Activated CD8-positive, alpha-beta memory T cell treated with anti-CD3 and anti-CD28 coated beads, Interleukin-2, amount 50 U/mL, for 24 hours (primary cell): ENCODE results near the gene MEIOC.
"Not testable (repeated sequence)": the region's sequence is repeated elsewhere in the genome, so short reads cannot be mapped to it uniquely, and the experiment has no call there.

Experiments used
- DNase-seq: peaks from one replicate; pipeline ENCODE4 v3.0.0-alpha.2; 2020; ENCODE audit errors: extremely low read depth

MEIOC gene

DNA sequence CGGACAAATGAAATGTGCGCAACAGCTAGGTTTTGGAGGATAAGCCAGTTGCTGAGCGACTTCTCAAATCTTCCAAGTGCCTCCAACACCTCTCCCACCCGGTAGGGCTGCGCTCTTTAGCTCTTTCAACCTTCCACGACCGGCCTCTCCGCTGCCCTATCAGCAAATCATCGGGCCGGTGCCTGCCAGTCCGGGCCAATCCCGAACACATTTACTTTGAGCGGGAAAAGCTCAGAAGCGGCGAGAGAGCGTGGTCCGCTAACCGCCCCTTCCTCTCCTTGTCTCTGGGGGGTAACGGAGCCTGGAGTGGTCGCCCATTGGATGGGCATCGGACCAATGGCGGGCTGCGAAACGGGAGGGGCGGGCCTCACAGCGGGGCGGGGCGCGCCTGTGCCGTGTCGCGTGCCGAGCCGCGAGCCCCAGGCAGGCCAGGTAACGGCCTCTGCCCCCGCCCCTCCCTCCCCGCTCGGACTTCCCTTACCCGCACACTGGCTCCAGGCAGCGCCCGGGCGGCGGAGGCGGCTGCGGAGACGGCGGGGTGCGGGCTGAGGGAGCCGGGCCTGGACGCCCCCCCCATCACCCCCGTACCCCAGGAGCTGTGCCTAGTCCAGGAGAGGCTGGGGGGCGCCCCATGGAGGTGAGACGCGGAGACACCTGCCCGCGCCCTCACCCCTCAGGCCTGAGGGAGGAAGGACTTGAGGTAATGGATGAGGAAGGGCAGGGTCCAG, at the start of gene MEIOC:
Gene MEIOC (plus strand): TSS at position 486 of the 728 bp plus-strand sequence. CDS start 146 bp downstream, at position 632.
- DNase-seq = peak; percentile 2

GRCh38 chr17:44606658-44607057, 49.6 kb upstream of the MEIOC start:
- no peak for DNase-seq

DNA sequence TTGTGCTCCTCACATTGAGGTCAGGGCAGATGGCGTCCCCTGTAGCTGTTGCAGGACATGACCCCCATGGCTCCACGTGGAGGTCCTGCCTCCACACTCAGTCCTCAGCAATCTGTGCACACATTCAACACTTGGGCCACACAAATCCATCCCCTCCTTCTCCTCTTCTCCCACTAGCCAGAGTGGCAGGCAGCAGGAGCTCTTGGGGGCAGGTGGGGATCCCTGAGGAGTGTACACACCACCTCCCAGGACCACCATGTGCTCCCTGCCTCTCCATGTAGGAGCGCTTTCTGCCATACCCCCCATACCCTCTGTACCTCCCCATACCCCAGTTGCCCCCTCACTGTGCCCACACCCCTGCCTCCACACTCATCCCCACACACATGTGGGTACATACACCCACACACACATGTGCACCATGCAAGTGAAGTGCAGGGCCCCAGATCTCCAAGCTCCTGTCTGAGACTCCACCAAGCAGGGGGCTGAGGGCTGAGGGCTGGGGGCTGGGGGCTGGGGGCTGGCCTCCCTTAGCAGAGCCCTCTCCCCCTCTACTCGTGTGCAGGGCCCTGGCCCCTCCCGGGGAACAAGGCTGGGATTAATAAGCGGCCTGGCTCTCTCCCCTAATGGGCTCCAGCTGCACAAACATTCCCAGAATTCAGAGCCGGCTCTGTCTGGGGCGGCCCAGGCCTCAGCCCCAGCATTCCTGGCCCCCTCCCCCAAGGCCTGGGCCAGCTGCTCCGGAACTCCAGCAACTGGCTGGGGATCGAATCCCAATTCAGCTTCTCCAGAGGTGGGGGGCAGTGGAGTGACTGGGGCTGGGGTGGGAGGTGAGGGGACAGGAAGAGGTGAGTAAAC, 48.2 kb upstream of the MEIOC start:
- no peak for DNase-seq

DNA sequence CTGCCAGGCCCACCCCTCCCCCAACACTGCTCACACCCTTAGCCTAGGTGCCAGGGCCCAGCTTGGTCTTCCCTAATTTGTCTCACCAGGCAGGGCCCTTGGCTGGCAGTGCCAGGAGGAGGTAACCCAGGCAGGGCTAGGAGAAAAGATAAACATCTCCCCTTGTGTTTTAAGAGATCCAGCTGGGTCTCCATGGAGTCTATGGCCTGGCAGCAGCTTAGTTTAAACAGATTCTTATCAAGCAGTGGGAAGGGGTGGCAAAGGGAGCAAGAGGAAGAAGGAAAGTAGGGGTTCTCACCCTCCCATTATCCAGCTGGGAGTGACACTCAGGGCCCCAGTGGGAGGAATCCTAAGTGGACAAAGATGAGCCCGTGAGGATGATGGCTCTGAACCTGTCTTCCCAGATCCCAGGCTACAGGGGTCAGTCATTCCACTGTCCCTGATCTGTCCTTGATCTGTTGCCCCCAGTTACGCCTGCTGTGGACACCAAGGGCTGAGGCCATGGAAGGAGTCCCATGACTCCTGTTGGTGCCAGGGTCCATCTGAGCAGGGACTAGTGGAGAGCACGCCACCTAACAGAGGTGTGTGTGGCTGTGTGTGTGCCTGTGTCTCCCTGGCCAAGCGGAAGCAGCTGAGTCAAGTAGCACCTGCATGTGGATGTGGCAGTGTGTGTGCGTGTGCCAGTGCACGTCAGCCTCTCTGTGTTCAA, 47.4 kb upstream of the MEIOC start:
- DNase-seq = no peak

DNA sequence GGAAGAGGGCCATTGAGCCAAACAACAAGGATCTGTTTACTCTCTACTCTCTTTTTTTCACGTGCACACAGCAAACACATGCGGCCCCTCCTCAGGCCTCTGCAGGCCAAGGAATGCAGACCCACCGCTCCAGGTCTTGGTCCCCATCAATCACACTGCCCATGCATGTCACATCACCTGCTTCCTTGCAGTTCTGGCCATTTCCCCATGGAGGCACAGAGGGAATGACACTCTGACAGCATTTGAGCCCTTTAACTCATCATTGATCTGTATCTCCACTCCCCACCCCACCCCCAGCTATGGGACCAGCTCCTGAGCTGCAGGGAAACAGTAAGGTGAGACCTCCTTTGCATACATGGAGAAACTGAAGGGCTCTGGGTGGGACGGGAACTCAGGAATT, 45.9 kb upstream of the MEIOC start:
- DNase-seq = no peak

- no peak for DNase-seq
Measured at GRCh38 chr17:44610871-44611270, 45.4 kb upstream of the MEIOC start.

DNA sequence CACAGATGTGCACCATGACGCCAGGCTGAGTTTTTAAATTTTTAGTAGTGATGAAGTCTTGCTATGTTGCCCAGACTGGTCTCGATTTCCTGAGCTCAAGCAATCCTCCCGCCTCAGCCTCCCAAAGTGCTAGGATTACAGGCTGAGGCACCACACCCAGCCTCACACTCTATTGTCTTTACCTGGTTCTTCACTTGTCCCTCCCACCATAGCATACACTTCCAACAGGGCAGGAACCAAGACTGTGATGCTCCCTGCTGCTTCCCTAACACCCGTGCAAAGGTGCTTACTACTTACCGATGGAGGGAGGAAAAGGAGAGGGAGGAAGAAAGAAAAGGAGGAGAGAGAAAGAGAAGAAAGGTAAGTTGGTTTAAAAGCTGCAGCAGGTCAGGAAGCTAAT, 41.4 kb upstream of the MEIOC start:
- no peak for DNase-seq

GRCh38 chr17:44618652-44619051, 37.6 kb upstream of the MEIOC start:
- DNase-seq = not testable (repeated sequence)

GRCh38 chr17:44623070-44623725, 33.1 kb upstream of the MEIOC start:
- DNase-seq = no peak

GRCh38 chr17:44627513-44628242, 28.6 kb upstream of the MEIOC start:
- DNase-seq = no peak

GRCh38 chr17:44628243-44629188, 27.8 kb upstream of the MEIOC start:
- DNase-seq = no peak

- DNase-seq = no peak
Measured at GRCh38 chr17:44629314-44629713, 27.0 kb upstream of the MEIOC start.

DNA sequence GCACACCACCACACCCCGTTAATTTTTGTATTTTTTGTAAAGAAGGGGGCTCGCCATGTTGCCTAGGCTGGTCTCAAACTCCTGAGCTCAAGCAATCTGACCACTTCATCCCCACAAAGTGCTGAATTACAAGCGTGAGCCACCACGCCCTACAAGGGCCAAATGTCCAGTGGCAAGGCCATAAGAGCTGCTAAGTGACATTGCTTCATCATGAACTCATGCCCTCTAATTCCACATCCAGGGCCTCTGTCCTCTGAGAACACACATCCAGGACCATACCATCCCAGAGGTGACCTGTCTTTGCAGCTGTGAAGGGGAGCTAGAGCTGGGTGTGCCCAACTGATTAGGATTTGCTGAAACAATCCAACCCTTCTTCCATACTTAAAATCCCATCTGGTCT, 25.6 kb upstream of the MEIOC start:
- DNase-seq = no peak

DNA sequence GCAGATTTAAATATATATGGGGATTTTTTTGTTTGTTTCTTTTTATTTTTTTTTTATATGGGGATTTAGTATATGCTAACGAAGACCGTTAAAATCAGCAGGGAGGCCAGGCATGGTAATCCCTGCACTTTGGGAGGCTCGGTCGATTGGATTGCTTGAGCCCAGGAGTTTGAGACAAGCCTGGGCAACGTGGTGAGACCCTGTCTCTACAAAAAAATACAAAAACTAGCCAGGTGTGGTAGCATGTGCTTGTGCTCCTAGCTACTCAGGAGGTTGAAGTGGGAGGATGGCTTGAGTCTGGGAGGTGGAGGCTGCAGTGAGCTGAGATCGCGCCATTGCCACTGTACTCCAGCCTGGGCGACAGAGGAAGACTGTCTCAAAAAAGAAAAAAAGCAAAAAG, 22.3 kb upstream of the MEIOC start:
- DNase-seq = no peak

GRCh38 chr17:44634401-44634800, 21.9 kb upstream of the MEIOC start:
- not testable (repeated sequence) for DNase-seq

GRCh38 chr17:44636562-44636961, 19.7 kb upstream of the MEIOC start:
- no peak for DNase-seq

DNA sequence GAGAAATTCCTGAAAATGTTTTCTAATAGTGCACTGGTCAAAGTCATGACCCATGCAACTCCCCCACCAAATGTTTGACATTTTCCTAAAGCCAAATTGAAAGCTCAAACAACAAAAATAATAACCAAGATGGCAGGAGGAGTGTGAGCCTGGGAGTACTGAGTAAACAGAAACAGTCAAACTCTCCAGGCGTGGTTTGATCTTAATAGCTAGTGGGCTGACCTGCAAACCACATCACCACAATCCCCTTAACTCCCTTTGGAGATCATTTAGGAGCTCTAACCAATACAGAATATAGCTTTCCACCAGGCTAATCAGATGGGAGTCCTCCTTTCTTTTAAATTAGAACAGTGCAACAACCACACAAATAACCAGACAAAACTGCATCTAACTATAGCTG, 19.2 kb upstream of the MEIOC start:
- no peak for DNase-seq

DNA sequence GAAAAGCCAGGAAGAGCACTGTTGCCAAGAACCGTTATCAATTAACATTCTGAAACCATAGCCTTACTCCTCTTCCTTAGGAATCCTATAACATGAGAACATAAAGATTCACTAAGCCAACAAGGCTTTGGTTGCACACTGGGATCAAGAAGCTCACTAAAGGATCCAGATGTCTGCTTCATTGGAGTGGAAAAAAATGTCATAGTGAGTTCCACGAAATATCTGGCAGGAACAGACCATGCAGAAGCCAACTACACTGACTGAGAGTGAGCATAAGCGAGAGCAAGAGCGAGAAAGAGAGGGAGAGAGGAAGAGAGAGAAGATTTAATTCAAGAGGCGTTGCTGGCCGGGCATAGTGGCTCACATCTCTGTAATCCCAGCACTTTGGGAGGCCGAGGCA, 13.4 kb upstream of the MEIOC start:
- DNase-seq = no peak

GRCh38 chr17:44645341-44645740, 10.9 kb upstream of the MEIOC start:
- no peak for DNase-seq

DNA sequence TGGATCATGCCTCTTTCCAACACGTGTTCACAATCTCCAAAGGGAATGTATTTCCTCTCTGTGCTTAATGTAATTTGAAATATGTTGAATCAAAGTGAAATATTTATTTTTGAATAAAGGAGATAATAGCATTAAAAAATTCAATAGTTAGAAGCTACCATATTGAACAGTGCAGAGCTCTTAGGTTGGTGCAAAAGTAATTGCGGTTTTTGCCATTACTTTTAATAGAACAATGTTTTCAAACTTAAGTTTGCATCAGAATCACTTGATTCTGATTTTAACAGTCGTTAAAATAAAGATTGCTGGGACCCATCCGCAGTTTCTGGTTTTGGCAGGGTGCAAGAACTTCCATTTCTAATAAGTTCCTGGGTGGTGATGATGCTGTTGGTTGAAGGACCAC, 10.0 kb upstream of the MEIOC start:
- DNase-seq = no peak
